GM06990 (cell line): Measurements from ENCODE around the gene CAB39L.

Source experiments
- DNase-seq: peaks from one replicate; pipeline ENCODE4 v3.0.0-alpha.2; 2011; ENCODE audit not compliant: insufficient read length; ENCODE audit errors: extremely low read depth
- H3K27me3 ChIP-seq: replicated peaks from 2 replicates; pipeline ENCODE4 v1.6.0; 2011; ENCODE audit warnings: low read length; ENCODE audit not compliant: control insufficient read depth, insufficient read depth
- H3K36me3 ChIP-seq: 2 replicates; pipeline ENCODE4 v1.5.1; 2011; ENCODE audit warnings: low read length; ENCODE audit not compliant: control insufficient read depth, insufficient read depth
- H3K4me3 ChIP-seq: replicated peaks from 2 replicates; pipeline ENCODE4 v1.5.1; 2011; ENCODE audit warnings: low read depth, mild to moderate bottlenecking, control low read depth, low read length
- TF ChIP-seq, protein P1 (sequence below): IDR thresholded peaks from 2 replicates; pipeline ENCODE4 v1.5.1; 2011; ENCODE audit warnings: low read length, control low read depth, mild to moderate bottlenecking, inconsistent platforms; ENCODE audit not compliant: insufficient read depth, poor library complexity, severe bottlenecking

Gene CAB39L

DNA sequence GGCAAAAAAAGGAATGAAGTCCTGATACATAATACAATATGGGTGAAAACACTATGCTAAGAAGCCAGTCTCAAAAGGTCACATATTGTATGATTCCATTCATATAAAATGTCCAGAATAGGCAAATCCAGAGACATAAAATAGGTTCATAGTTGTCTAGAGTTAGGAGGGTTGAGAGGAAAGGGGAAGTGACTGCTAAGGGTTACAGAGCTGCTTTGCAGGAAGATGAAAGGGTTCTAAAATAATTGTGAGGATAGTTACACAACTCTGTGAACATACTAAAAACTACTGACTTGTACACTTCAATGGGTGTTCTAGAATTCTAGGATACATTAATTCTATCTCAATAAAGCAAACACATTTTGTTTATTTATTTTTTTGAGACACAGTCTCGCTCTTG, 25.7 kb downstream of the CAB39L start:
- H3K4me3 ChIP-seq: no peak overlapping the region
- no peak for DNase-seq
- no peaks in the 10 kb centered on the region for H3K27me3 ChIP-seq
- no peaks in the 10 kb centered on the region for H3K36me3 ChIP-seq
- TF ChIP-seq, protein P1, sequence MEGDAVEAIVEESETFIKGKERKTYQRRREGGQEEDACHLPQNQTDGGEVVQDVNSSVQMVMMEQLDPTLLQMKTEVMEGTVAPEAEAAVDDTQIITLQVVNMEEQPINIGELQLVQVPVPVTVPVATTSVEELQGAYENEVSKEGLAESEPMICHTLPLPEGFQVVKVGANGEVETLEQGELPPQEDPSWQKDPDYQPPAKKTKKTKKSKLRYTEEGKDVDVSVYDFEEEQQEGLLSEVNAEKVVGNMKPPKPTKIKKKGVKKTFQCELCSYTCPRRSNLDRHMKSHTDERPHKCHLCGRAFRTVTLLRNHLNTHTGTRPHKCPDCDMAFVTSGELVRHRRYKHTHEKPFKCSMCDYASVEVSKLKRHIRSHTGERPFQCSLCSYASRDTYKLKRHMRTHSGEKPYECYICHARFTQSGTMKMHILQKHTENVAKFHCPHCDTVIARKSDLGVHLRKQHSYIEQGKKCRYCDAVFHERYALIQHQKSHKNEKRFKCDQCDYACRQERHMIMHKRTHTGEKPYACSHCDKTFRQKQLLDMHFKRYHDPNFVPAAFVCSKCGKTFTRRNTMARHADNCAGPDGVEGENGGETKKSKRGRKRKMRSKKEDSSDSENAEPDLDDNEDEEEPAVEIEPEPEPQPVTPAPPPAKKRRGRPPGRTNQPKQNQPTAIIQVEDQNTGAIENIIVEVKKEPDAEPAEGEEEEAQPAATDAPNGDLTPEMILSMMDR: no peak

DNA sequence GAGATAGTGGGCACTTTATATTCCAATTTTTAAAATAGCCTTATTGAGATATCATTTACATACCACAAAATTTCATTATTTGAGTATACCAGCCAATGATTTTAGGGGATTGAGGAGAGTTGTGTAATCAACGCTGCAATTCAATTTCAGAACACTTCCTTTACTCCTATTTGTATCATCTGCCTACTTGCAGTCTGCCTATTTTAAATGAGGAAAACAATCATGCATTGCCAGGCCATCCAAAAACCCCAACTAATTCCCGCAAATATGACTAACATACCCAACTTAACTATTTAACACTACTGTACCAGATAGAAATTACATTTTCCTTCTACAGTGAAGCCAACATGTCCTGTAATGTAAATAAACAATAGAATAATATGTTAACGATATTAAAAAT, 26.7 kb downstream of the CAB39L start:
- no peak for DNase-seq
- Histone ChIP-seq H3K36me3 (no peaks in the 10 kb centered on the region), H3K27me3 (no peaks in the 10 kb centered on the region), H3K4me3 (no peak overlapping the region)
- TF ChIP-seq, protein P1: no peak

DNA sequence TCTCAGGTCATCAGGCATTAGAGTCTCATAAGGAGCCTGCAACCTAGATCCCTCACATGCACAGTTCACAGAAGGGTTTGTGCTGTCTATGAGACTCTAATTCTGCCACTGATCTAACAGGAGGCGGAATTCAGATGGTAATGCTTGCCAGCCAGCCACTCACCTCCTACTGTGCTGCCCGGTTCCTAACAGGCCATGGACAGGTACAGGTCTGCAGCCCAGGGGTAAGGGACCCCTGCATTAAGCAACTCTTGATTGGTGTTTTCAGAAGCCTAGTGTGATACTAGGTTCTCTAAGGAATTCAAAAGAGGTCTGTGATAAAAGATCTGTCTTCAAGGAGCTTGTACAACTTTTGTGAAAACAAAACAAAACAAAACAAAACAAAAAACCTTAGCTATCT, 31.1 kb downstream of the CAB39L start:
- Histone ChIP-seq H3K4me3 (no peak overlapping the region), H3K36me3 (no peaks in the 10 kb centered on the region), H3K27me3 (no peaks in the 10 kb centered on the region)
- no peak for DNase-seq
- TF ChIP-seq, protein P1: no peak

DNA sequence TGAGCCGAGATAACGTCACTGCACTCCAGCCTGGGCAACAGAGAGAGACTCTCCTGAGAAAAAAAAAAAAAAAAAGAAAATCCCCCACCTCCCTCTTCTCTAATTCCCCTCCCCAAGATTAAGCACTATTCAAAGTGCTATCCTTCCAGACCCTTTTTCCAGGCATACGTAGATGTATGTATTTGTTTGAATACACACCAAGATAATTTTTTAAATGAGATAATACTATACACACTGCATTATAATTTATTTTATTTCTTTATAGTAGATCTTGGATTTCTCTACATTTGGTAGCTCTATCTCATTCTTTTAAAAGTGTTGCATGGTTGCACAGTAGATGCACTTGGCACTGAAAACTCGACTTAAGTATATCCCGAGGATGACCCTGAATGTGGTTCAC, 32.5 kb downstream of the CAB39L start:
- TF ChIP-seq, protein P1: no peak
- DNase-seq: no peak
- no peak overlapping the region for H3K4me3 ChIP-seq
- H3K27me3 ChIP-seq: no peaks in the 10 kb centered on the region
- no peaks in the 10 kb centered on the region for H3K36me3 ChIP-seq

DNA sequence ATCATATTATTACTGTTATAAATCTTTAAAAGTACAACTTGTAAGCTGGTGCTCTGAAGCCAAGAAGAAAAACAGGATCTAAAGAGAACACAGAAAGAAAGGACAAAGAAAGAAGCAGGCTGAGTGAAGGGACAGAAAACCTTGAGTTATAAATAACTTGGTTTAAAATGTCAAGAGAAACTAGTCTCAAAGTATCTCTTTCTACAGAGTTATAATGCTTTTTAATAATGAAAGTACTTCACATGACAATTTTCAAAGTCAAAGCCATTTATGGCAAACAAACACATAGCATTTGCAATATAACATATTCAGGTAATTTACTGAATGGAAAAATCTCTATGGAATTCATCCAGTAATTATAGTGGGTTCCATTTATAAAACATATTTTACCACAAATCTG, 33.4 kb downstream of the CAB39L start:
- no peak for DNase-seq
- no peaks in the 10 kb centered on the region for H3K27me3 ChIP-seq
- no peaks in the 10 kb centered on the region for H3K36me3 ChIP-seq
- H3K4me3 ChIP-seq: no peak overlapping the region
- TF ChIP-seq, protein P1: no peak

DNA sequence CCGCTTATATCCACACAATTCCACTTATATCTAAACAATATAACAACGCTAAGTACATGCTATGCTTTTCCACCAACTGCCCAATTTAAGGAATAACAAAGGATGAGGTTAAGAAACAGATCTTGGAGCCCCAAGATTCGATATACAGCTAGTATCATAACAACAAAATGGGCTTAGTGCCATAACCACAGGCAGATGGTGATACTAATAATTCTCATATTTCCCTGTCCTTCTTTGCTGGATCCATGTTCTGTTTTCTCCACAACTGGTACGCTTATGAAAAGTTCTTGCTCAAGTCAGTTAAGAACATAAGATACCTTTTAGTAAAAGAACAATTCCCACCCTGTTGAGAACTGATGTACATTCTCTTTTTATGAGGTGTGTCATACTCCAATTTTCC, 33.9 kb downstream of the CAB39L start:
- H3K27me3 ChIP-seq: no peaks in the 10 kb centered on the region
- DNase-seq: no peak

More for the DNA sequence above, 33.9 kb downstream of the CAB39L start:
- H3K36me3 ChIP-seq: no peaks in the 10 kb centered on the region
- no peak overlapping the region for H3K4me3 ChIP-seq
- TF ChIP-seq, protein P1: no peak
